ENCODE results near the gene STAT1.

GRCh38 chr2:191010887-191011885 is 2.8 kb downstream of the STAT1 start:
- no peak for TF ChIP-seq CTCF (IDR thresholded peaks at IDR 0.05 in 2 of 3, conservative IDR thresholded peaks at IDR 0.05 in 1 of 3; ENCODE audit: borderline replicate concordance in 1 of 3, insufficient read depth in 1 of 3, low read depth in 2 of 3, low read length in 2 of 3)
- no peak for TF ChIP-seq POLR2A (IDR thresholded peaks at IDR 0.05; ENCODE audit: borderline replicate concordance, extremely low read depth, insufficient read depth, insufficient read length)
- TF ChIP-seq RAD21 (IDR thresholded peaks at IDR 0.05; ENCODE audit: low read depth), result no peak
- no peak for TF ChIP-seq ATF3 (IDR thresholded peaks at IDR 0.05)
- no peak for TF ChIP-seq POLR2AphosphoS5 (IDR thresholded peaks at IDR 0.05; ENCODE audit: low read depth, low read length)
- no peak for TF ChIP-seq SP1 (IDR thresholded peaks at IDR 0.05; ENCODE audit: low read depth)
- TF ChIP-seq ZFX (IDR thresholded peaks at IDR 0.05), result no peak
- no peak for TF ChIP-seq MAX (IDR thresholded peaks at IDR 0.05)
- no peak for TF ChIP-seq EZH2 (IDR thresholded peaks at IDR 0.05)

Data from HCT116 (cell line).